Keratinocyte (primary cell): ENCODE results near the gene SPECC1L. TPM values are rescaled to one million over a fixed set of nuclear protein-coding genes. Genes with fewer than 3 reads are reported as not detected.

Source experiments
- DNase-seq: peaks from one replicate; pipeline ENCODE4 v3.0.0-alpha.2; 2011; ENCODE audit warnings: low read depth, missing footprints, low spot score
- FAIRE-seq: peaks from 2 replicates; lab custom pipeline; 2011; peaks lifted over from hg19 to GRCh38; lab: Jason Lieb, UNC
- H2AFZ ChIP-seq: 2 replicates; pipeline ENCODE4 v1.6.0; 2012; ENCODE audit warnings: low read length, control low read depth, inconsistent platforms; ENCODE audit not compliant: control insufficient read depth
- H3K27ac ChIP-seq: 2 replicates; pipeline ENCODE4 v1.5.1; 2011; ENCODE audit warnings: low read length; ENCODE audit not compliant: control insufficient read depth, insufficient read depth
- H3K27me3 ChIP-seq: 3 replicates; pipeline ENCODE4 v1.6.0; 2011; ENCODE audit warnings: low read length; ENCODE audit not compliant: control insufficient read depth, insufficient read depth; ENCODE audit errors: extremely low read depth
- H3K36me3 ChIP-seq, 2 experiments: 2 replicates in 1 of 2; 3 replicates in 1 of 2; pipeline ENCODE4 v1.5.1; 2011; ENCODE audit warnings: low read length in 2 of 2, mild to moderate bottlenecking in 1 of 2; ENCODE audit not compliant: control insufficient read depth in 2 of 2, insufficient read depth in 2 of 2; ENCODE audit errors: extremely low read depth in 1 of 2
- H3K4me1 ChIP-seq: 3 replicates; pipeline ENCODE4 v1.5.1; 2011; ENCODE audit warnings: low read length; ENCODE audit not compliant: control insufficient read depth, insufficient read depth; ENCODE audit errors: extremely low read depth
- H3K4me2 ChIP-seq: 3 replicates; pipeline ENCODE4 v1.6.0; 2011; ENCODE audit warnings: low read depth, low read length; ENCODE audit not compliant: control insufficient read depth, insufficient read depth; ENCODE audit errors: extremely low read depth
- H3K4me3 ChIP-seq, 3 experiments: fragments of 200-600 bp in 1 of 3; sonication (generic) in 1 of 3; 2 replicates in 2 of 3; 3 replicates in 1 of 3; pipeline ENCODE4 v1.5.1; 2011 to 2016; ENCODE audit warnings: low read length in 3 of 3, mild to moderate bottlenecking in 3 of 3, control low read depth in 2 of 3, inconsistent platforms in 1 of 3, low read depth in 1 of 3, mixed read lengths in 1 of 3, mixed run types in 1 of 3, moderate library complexity in 1 of 3; ENCODE audit not compliant: control insufficient read depth in 2 of 3, insufficient read depth in 2 of 3; ENCODE audit errors: extremely low read depth in 1 of 3
- H3K79me2 ChIP-seq: 2 replicates; pipeline ENCODE4 v1.6.0; 2012; ENCODE audit warnings: low read length; ENCODE audit not compliant: control insufficient read depth, insufficient read depth
- H3K9ac ChIP-seq: 3 replicates; pipeline ENCODE4 v1.6.0; 2011; ENCODE audit warnings: low read length; ENCODE audit not compliant: control insufficient read depth, insufficient read depth; ENCODE audit errors: extremely low read depth
- H3K9me1 ChIP-seq: 3 replicates; pipeline ENCODE4 v1.6.0; 2011; ENCODE audit warnings: low read length; ENCODE audit not compliant: control insufficient read depth, insufficient read depth; ENCODE audit errors: extremely low read depth
- H3K9me3 ChIP-seq: 2 replicates; pipeline ENCODE4 v1.5.1; 2012; ENCODE audit warnings: low read depth, low read length; ENCODE audit not compliant: control insufficient read depth
- H4K20me1 ChIP-seq: 3 replicates; pipeline ENCODE4 v1.6.0; 2011; ENCODE audit warnings: low read length; ENCODE audit not compliant: control insufficient read depth, insufficient read depth; ENCODE audit errors: extremely low read depth
- EZH2 ChIP-seq: IDR thresholded peaks from one replicate; pipeline ENCODE4 v1.6.1; 2012; ENCODE audit warnings: inconsistent platforms, mild to moderate bottlenecking, low read length, moderate library complexity
- dilution Hi-C: fragments of 300-500 bp; cut with MboI; formaldehyde crosslinking; loops from one replicate; pipeline ENCODE4 v1.7.0; 2020; ENCODE audit warnings: low sequenced_read_pairs; ENCODE audit not compliant: extremely low pct_ligation_motif_present
- polyA plus RNA-seq, 5 experiments: library from polyadenylated mRNA; depleted of rRNA in 3 of 5; stranded (reverse) in 3 of 5; stranded (forward) in 1 of 5; unstranded in 1 of 5; fragments of >200 nt; gene quantifications; 1 replicate in 1 of 5; 2 replicates in 3 of 5; 3 replicates in 1 of 5; pipeline versions ENCODE4 v1.2.1 to v1.2.3, GENCODE V29; 2011 to 2012; ENCODE audit warnings: missing spikeins in 2 of 5, low read depth in 1 of 5, low replicate concordance in 1 of 5
- TF ChIP-seq, protein P1 (sequence below), 3 experiments: IDR thresholded peaks in 1 of 3; conservative IDR thresholded peaks in 1 of 3; optimal IDR thresholded peaks in 1 of 3; 2 replicates in 2 of 3; 3 replicates in 1 of 3; pipeline versions ENCODE3 to v1.5.1; 2011; ENCODE audit warnings: low read length in 3 of 3, mild to moderate bottlenecking in 3 of 3, moderate library complexity in 2 of 3, control low read depth in 1 of 3, inconsistent platforms in 1 of 3; ENCODE audit not compliant: insufficient read depth in 2 of 3; ENCODE audit errors: extremely low read depth in 1 of 3

The SPECC1L gene
- polyA plus RNA-seq, 1 donor (not counting 4 experiments of a cell fraction or from before 2014, with no cell fraction given): 19.3 TPM

DNA sequence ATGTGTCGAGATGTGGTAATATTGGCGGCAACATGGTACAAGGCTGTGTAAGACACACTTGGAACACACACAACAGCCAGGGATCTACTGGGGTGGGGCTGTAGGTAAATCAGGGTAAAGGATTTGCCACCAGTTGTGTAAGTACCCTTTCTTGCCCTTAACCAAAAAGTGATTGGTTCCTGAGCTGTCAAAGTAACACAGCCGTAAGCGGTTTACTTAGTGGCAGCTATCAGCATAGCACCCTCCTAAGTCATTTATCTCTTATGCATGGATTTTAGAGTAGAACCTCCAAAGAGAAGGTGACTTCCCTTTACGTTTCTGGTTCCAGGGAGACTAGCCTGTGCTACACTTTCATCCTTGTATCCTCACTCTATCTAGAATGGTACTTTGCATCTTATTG, 57.2 kb downstream of the SPECC1L start:
- no peak for TF ChIP-seq EZH2
- TF ChIP-seq, protein P1, sequence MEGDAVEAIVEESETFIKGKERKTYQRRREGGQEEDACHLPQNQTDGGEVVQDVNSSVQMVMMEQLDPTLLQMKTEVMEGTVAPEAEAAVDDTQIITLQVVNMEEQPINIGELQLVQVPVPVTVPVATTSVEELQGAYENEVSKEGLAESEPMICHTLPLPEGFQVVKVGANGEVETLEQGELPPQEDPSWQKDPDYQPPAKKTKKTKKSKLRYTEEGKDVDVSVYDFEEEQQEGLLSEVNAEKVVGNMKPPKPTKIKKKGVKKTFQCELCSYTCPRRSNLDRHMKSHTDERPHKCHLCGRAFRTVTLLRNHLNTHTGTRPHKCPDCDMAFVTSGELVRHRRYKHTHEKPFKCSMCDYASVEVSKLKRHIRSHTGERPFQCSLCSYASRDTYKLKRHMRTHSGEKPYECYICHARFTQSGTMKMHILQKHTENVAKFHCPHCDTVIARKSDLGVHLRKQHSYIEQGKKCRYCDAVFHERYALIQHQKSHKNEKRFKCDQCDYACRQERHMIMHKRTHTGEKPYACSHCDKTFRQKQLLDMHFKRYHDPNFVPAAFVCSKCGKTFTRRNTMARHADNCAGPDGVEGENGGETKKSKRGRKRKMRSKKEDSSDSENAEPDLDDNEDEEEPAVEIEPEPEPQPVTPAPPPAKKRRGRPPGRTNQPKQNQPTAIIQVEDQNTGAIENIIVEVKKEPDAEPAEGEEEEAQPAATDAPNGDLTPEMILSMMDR (optimal IDR thresholded peaks at IDR 0.05 in 1 of 3, IDR thresholded peaks at IDR 0.05 in 1 of 3, conservative IDR thresholded peaks at IDR 0.05 in 1 of 3; ENCODE audit: extremely low read depth in 1 of 3, insufficient read depth in 2 of 3, low read length in 3 of 3): no peak
- Histone ChIP-seq H3K9ac (no peak overlapping the region), H3K9me3 (no peaks in the 10 kb centered on the region), H3K4me2 (no peak overlapping the region), H4K20me1 (no peaks in the 10 kb centered on the region), H3K27me3 (no peaks in the 10 kb centered on the region), H3K79me2 (no peaks in the 10 kb centered on the region), H2AFZ (no peak overlapping the region), H3K4me1 (peaks cover 4% of the 10 kb centered on the region), H3K27ac (no peak overlapping the region), H3K4me3 (no peak overlapping the region), H3K36me3 (peaks cover 13 to 17% of the 10 kb centered on the region in 2 experiments), H3K9me1 (no peaks in the 10 kb centered on the region)
- dilution Hi-C loops: no loop called here
- FAIRE-seq (no peak), DNase-seq (no peak)

DNA sequence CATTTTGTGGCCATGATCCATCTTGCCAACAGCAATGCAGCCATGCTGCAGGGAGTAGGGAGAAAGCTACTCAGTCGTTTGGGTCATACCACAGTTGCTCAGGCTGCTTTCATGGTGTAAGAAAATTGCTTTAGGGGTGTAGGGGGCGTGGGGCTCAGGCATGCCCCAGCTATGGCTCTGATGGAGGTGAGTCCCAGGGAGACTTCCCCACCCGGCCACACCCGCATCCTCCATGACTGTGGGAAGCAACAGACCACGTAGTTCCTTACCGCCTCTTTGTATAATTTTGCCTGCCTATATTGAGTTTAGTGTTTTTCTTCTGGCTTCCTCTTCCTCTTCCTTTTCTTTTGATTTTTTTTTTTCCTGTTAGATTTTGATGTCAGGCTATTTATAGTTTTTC, 58.8 kb downstream of the SPECC1L start:
- Histone ChIP-seq H3K79me2 (no peaks in the 10 kb centered on the region), H3K4me2 (no peak overlapping the region), H3K27ac (no peak overlapping the region), H3K9me1 (no peaks in the 10 kb centered on the region), H3K4me3 (no peak overlapping the region), H2AFZ (no peak overlapping the region), H4K20me1 (no peaks in the 10 kb centered on the region), H3K27me3 (no peaks in the 10 kb centered on the region), H3K4me1 (peaks cover 8% of the 10 kb centered on the region), H3K9me3 (no peaks in the 10 kb centered on the region), H3K9ac (no peak overlapping the region), H3K36me3 (peaks cover 12 to 17% of the 10 kb centered on the region in 2 experiments)
- FAIRE-seq (no peak), DNase-seq (no peak)
- TF ChIP-seq, protein P1 (optimal IDR thresholded peaks at IDR 0.05 in 1 of 3, IDR thresholded peaks at IDR 0.05 in 1 of 3, conservative IDR thresholded peaks at IDR 0.05 in 1 of 3; ENCODE audit: extremely low read depth in 1 of 3, insufficient read depth in 2 of 3, low read length in 3 of 3): no peak
- no peak for TF ChIP-seq EZH2
- dilution Hi-C loops: no loop called here
